ENCODE data around the gene SLC35G4. TPM values are rescaled to one million over a fixed set of nuclear protein-coding genes. Genes with fewer than 3 reads are reported as not detected.

Gene SLC35G4
- total RNA-seq, 4 donors from 2014 or later = not detected

DNA sequence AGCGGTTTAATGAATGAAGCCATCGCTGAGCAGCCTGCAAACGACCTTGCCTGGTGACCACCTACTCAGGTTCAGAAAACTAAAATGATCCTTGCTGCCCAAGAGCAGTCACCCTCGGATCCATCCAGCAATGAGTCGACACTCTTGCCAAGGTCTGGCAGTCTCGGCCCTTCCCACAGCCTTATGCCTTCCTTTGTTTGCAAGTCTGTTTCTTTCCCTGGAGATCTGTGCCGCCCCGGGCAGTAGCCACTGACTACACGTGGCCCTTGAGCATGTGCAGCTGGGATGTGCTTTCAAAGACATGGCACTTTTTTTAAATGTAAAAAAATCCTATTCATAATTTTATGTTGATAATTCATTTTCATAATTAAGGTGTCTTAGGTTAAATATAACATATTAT lies 37.2 kb upstream of the SLC35G4 start:
- TF ChIP-seq, protein P1, sequence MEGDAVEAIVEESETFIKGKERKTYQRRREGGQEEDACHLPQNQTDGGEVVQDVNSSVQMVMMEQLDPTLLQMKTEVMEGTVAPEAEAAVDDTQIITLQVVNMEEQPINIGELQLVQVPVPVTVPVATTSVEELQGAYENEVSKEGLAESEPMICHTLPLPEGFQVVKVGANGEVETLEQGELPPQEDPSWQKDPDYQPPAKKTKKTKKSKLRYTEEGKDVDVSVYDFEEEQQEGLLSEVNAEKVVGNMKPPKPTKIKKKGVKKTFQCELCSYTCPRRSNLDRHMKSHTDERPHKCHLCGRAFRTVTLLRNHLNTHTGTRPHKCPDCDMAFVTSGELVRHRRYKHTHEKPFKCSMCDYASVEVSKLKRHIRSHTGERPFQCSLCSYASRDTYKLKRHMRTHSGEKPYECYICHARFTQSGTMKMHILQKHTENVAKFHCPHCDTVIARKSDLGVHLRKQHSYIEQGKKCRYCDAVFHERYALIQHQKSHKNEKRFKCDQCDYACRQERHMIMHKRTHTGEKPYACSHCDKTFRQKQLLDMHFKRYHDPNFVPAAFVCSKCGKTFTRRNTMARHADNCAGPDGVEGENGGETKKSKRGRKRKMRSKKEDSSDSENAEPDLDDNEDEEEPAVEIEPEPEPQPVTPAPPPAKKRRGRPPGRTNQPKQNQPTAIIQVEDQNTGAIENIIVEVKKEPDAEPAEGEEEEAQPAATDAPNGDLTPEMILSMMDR (IDR thresholded peaks at IDR 0.05) = no peak
- DNase-seq (ENCODE audit: low spot score) = no peak
- ATAC-seq (ENCODE audit: low FRiP score) = no peak

- TF ChIP-seq, protein P1 (IDR thresholded peaks at IDR 0.05) = no peak
- DNase-seq (ENCODE audit: low spot score) = no peak
- no peak for ATAC-seq (ENCODE audit: low FRiP score)
Measured at GRCh38 chr18:11574545-11574944, 34.9 kb upstream of the SLC35G4 start.

DNA sequence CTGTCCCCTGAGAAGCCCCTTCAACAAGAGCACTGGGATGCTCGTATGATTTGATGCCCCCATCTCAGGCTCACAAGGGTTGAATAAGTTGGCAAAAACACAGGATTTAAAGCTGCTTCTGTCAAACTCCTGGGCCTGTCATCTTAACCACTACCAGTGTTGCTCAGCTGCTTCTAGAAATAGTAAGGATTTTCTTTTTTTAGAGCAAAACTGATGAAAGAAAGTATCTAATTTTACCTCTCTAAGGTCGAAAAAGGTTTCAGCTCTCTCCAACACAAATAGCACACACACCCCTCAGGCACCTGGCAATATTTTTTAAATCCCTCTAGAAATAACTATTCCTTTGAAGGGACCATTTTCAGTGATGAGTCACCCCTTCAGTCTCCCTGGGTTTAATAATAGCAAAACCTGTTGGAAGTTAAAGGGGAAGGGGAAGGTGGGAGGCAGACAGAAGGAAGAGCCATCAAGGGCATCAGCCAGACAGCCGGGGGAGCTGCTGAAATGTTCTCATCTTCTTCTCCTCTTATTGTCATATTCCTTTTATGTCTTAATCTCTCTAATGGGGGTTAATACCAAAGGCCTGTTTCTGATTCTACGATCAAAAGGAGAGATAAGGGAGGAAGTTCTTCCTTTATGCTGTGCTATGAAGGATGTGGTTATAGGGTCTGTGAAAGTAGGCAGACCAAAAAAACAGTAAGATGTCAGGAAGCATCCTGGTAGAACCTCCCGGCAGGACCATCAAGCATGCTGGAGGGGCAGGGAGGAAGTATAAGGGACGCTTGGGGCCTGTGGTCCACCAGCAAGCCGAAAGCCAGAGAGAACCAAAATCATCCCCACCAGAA lies 31.9 kb upstream of the SLC35G4 start:
- DNase-seq (ENCODE audit: low spot score) = no peak
- TF ChIP-seq, protein P1 (IDR thresholded peaks at IDR 0.05) = no peak
- ATAC-seq (ENCODE audit: low FRiP score) = no peak

- TF ChIP-seq, protein P1 (IDR thresholded peaks at IDR 0.05) = no peak
- DNase-seq (ENCODE audit: low spot score) = no peak
- ATAC-seq (ENCODE audit: low FRiP score) = no peak
Measured at GRCh38 chr18:11578799-11579198, 30.6 kb upstream of the SLC35G4 start.

- TF ChIP-seq, protein P1 (IDR thresholded peaks at IDR 0.05) = no peak
- ATAC-seq (ENCODE audit: low FRiP score) (no peak), DNase-seq (ENCODE audit: low spot score) (no peak)
Measured at GRCh38 chr18:11579916-11580315, 29.5 kb upstream of the SLC35G4 start.

- TF ChIP-seq, protein P1 (IDR thresholded peaks at IDR 0.05) = no peak
- ATAC-seq (ENCODE audit: low FRiP score) (no peak), DNase-seq (ENCODE audit: low spot score) (no peak)
Measured at GRCh38 chr18:11581286-11581685, 28.1 kb upstream of the SLC35G4 start.

DNA sequence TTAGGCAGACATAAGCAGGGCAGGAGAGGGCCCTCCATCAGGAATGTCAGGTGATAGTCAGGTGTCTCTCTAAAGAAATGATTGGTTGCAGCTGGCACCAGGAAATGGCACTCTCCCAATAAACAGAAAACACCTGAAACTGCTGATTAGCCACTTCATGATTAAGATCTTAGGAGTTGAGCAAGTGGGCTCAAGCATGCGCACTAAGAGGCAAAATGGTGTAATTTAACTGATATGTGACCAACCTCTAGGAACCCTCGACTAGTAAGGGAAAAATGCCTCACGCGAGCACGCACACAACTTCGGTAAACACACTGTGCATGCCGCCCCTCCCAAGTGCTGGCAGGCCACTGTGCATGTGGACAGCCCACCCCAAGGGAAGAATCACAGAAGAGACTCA lies 23.8 kb upstream of the SLC35G4 start:
- TF ChIP-seq, protein P1 (IDR thresholded peaks at IDR 0.05) = no peak
- DNase-seq (ENCODE audit: low spot score) = no peak
- no peak for ATAC-seq (ENCODE audit: low FRiP score)

All from omental fat pad (tissue), 4 donors.